ENCODE data around the gene CLTRN.

The CLTRN gene

GRCh38 chrX:15646031-15646430, 18.6 kb downstream of the CLTRN start:
- Histone ChIP-seq H3K4me3 (ENCODE audit: low read depth in 1 of 2, low read length in 1 of 2) (no peak overlapping the region), H3K36me3 (no peaks in the 10 kb centered on the region), H3K27me3 (no peaks in the 10 kb centered on the region), H3K9me3 (no peaks in the 10 kb centered on the region), H3K27ac (no peak overlapping the region), H3K4me1 (ENCODE audit: control insufficient read depth in 1 of 2, insufficient read depth in 1 of 2, low read depth in 1 of 2, low read length in 1 of 2) (no peaks in the 10 kb centered on the region)
- TF ChIP-seq CTCF (IDR thresholded peaks at IDR 0.05): no peak

GRCh38 chrX:15645266-15645665, 19.3 kb downstream of the CLTRN start:
- no peak for TF ChIP-seq CTCF (IDR thresholded peaks at IDR 0.05)
- Histone ChIP-seq H3K27me3 (no peaks in the 10 kb centered on the region), H3K4me3 (ENCODE audit: low read depth in 1 of 2, low read length in 1 of 2) (no peak overlapping the region), H3K36me3 (no peaks in the 10 kb centered on the region), H3K27ac (no peak overlapping the region), H3K9me3 (no peaks in the 10 kb centered on the region), H3K4me1 (ENCODE audit: control insufficient read depth in 1 of 2, insufficient read depth in 1 of 2, low read depth in 1 of 2, low read length in 1 of 2) (no peaks in the 10 kb centered on the region)

GRCh38 chrX:15644560-15644872, 20.1 kb downstream of the CLTRN start:
- H3K4me1 ChIP-seq (ENCODE audit: control insufficient read depth in 1 of 2, insufficient read depth in 1 of 2, low read depth in 1 of 2, low read length in 1 of 2): no peaks in the 10 kb centered on the region

GRCh38 chrX:15643786-15644559, 20.6 kb downstream of the CLTRN start:
- no peaks in the 10 kb centered on the region for H3K27me3 ChIP-seq
- no peak overlapping the region for H3K27ac ChIP-seq

More at GRCh38 chrX:15644560-15644872, 20.1 kb downstream of the CLTRN start:
- TF ChIP-seq CTCF (IDR thresholded peaks at IDR 0.05): no peak
- no peak overlapping the region for H3K27ac ChIP-seq
- H3K9me3 ChIP-seq: no peaks in the 10 kb centered on the region
- no peaks in the 10 kb centered on the region for H3K36me3 ChIP-seq
- no peak overlapping the region for H3K4me3 ChIP-seq (ENCODE audit: low read depth in 1 of 2, low read length in 1 of 2)
- no peaks in the 10 kb centered on the region for H3K27me3 ChIP-seq

GRCh38 chrX:15631637-15632036, 33.0 kb downstream of the CLTRN start:
- Histone ChIP-seq H3K27me3 (no peaks in the 10 kb centered on the region), H3K4me3 (ENCODE audit: low read depth in 1 of 2, low read length in 1 of 2) (no peak overlapping the region), H3K4me1 (ENCODE audit: control insufficient read depth in 1 of 2, insufficient read depth in 1 of 2, low read depth in 1 of 2, low read length in 1 of 2) (no peaks in the 10 kb centered on the region), H3K36me3 (no peaks in the 10 kb centered on the region), H3K9me3 (no peaks in the 10 kb centered on the region), H3K27ac (no peak overlapping the region)
- TF ChIP-seq CTCF (IDR thresholded peaks at IDR 0.05): no peak

More at GRCh38 chrX:15643786-15644559, 20.6 kb downstream of the CLTRN start:
- Histone ChIP-seq H3K9me3 (no peaks in the 10 kb centered on the region), H3K4me3 (ENCODE audit: low read depth in 1 of 2, low read length in 1 of 2) (no peak overlapping the region), H3K4me1 (ENCODE audit: control insufficient read depth in 1 of 2, insufficient read depth in 1 of 2, low read depth in 1 of 2, low read length in 1 of 2) (no peaks in the 10 kb centered on the region), H3K36me3 (no peaks in the 10 kb centered on the region)
- TF ChIP-seq CTCF (IDR thresholded peaks at IDR 0.05): no peak

All from neutrophil (primary cell).